GM18508 (cell line): Measurements from ENCODE around the gene ACTN3.
"Not testable (repeated sequence)": the region's sequence is repeated elsewhere in the genome, so short reads cannot be mapped to it uniquely, and the experiment has no call there.

ENCODE experiments used
- ATAC-seq: cut with Tn5 transposase; IDR thresholded peaks from one replicate; pipeline ENCODE4 v1.9.1; 2021; ENCODE audit warnings: moderate number of reproducible peaks; ENCODE audit not compliant: insufficient read depth, unreplicated experiment

Gene ACTN3

DNA sequence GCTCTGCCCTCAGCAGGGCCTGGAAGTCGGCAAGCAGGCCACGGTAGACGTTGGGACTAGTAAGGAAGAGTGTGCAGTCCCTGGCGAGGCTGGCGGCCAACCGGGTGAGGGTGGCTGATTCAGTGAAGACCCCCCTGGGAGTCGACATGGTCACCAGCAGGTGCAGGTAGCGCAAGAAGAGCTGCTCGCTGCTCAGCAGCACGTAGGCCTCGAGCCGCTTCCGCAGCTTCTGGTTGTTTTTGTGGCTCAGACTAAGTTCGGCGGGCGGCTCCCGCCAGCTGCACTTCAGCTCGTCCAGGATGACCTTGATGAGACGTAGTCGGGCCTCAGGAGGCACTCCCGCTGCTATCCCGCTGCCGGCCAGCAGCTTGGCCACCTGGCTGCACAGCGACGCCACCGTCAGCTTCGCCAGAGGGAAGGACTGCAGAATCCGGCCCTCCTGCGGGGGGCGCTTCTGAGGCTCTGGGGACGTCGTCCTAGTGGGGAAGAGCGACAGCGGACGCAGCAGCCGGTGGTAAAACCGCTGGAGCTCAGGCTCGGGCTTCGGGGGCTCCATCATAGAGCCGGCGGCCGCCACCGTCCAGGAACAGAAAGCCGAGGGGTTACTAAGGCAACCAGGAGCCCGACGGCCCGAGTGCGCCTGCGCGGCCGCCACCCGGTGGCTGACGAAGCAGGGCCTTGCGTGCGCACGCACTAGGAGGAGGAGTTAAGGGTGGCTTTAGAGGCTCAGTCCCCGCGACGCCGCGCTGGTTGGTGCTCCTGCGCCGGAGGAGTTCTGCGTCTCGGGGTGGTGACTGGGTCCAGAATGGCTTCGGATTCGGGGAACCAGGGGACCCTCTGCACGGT lies 46.0 kb downstream of the ACTN3 start, which contains the start of the genes CCDC87 and CCS:
Gene CCDC87 (minus strand): TSS at position 607 of the 846 bp plus-strand sequence. CDS start 48 bp downstream, at position 559.
Gene CCS (plus strand): TSS at position 729 of the 846 bp plus-strand sequence. CDS start 77 bp downstream, at position 806.
- peak; percentile 45 for ATAC-seq

- ATAC-seq: peak; percentile 25
These were observed 46.6 kb downstream of the ACTN3 start for GRCh38 chr11:66593303-66593635.

DNA sequence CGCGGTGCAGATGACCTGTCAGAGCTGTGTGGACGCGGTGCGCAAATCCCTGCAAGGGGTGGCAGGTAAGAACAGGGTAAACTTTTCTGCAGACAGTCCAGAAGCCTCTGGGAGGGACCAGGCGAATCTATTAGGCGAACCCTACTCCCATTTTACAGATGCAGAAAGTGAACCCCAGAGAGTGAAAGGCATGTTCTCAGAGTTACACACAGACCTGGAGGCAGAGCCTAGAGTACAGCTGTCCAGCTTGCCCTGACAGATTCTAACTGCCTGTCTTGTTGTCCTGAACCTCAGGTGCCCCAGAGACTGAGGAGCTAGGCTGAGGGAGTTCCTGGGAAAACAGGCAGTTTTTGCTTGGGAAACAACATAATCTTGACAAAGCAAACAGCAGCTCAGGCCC lies 46.9 kb downstream of the ACTN3 start:
- no peak for ATAC-seq

GRCh38 chr11:66595245-66595904 lies 48.7 kb downstream of the ACTN3 start:
- no peak for ATAC-seq

DNA sequence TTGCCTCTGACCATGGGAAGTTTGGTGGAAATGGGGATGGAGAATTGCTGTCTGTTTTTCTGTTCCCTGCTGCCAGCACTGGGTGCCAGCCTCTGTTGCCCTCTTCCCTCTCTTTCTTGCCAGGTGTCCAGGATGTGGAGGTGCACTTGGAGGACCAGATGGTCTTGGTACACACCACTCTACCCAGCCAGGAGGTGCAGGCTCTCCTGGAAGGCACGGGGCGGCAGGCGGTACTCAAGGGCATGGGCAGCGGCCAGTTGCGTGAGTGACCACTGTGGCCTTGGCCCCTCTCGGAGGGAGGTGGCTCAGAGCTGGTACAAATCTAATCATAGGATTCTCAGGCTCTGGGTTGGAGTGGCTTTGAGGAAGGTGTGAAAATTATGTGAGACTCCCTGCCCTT lies 52.3 kb downstream of the ACTN3 start:
- ATAC-seq: no peak

GRCh38 chr11:66600219-66600618 lies 53.5 kb downstream of the ACTN3 start:
- no peak for ATAC-seq

GRCh38 chr11:66600631-66601233 lies 54.0 kb downstream of the ACTN3 start:
- ATAC-seq: no peak

GRCh38 chr11:66603072-66603471 lies 56.4 kb downstream of the ACTN3 start:
- no peak for ATAC-seq

DNA sequence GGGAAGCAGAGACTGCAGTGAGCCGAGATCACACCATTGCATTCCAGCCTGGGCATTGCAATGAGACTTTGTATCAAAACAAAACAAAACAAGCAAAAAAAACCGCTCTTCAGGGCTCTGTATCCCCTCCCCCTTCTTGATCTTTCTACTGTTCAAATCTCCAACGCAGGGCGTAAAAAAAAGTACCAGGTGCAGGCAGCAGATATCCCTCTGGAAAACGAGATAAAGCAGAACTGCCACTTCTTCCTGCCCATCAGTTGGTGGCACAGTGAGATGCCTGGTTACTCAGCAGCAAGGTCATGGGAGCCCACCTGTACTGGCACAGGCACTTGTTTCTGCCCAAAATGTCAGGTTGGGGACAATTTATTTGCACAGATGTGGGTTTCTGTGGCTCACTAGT lies 57.5 kb downstream of the ACTN3 start:
- ATAC-seq: no peak

DNA sequence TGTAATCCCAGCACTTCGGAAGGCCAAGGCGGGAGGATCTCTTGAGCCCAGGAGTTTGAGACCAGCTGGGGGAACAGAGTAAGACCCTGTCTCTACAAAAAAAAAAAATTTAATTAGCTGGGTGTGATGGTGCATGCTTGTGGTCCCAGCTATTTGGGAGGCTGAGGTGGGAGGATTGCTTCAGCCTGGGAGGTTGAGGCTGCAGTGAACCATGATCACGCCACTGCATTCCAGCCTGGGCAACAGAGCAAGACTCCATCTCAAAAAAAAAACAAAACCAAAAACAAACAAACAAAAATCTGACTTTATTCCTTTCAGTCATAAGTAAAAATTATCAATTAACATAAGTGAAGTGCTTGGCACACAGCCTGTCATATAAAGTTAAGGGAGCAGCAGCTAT lies 59.9 kb downstream of the ACTN3 start:
- not testable (repeated sequence) for ATAC-seq

DNA sequence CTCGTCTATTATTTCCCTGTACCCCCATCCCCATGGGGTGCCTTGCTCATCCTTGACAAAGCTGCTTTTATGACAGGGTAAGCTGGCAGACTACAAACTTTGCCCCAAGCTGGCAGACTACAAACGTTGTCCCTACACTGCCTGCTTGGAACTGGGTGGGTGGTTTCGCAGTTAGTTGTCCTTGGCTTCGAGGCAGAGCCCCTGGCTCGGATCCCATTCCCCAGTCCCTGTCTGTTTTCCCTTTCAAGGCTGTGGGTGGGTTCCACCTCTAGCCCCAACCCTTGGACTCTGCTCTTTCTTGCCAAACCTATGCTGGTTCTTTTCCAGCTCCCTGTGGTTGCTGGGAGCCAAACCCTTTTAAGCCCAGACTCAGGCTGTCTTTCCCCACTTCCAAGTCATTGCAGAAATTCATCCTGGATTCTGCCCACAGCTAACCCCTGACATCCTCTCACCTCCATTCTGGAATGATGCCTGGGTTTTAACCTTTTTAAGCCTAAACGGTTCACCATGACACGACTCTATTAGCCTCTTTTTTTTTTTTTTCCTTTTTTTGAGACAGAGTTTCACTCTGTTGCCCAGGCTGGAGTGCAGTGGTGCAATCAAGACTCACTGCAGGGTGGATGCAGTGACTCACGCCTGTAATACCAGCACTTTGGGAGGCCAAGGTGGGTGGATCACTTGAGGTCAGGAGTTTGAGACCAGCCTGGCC lies 60.6 kb downstream of the ACTN3 start:
- ATAC-seq: no peak

DNA sequence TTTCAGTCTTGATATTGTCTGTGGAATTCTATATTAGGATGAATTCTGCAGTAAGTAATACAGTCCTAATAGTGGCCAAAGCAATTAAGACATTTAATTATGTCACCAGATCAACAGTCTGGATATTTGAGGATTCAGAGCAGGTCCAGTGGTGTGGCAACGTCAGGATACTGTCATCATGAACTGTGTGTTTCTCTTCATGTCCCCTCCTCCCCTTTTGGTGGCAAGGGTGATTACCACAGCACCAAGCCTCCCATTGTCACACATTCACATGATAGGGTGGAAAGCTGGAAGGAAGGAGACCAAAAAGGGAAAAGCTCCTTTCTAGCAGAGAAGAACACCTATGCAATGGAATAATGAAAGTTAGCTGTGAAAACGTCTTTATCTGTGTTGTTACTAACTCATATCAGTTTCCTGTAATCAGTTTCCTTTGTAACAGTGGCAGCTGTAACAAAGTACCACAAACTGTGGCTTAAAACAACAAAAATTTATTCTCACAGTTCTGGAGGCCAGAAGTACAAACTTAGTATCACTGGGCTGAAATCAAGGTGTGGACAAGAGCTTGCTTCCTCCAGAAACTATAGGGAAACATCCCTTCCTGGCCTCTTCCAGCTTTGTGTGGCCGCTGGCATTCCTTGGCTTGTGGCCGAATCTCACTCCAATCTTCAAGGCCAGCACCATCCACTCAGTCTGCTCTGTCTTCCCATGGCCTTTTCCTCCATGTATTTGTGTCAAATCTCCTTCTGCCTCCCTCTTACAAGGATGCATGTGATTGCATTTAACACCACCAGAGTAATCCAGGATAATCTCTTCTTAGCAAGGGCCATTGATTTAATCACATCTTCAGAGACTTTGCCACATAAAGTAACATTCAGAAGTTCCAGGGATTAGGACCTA lies 63.3 kb downstream of the ACTN3 start:
- no peak for ATAC-seq

DNA sequence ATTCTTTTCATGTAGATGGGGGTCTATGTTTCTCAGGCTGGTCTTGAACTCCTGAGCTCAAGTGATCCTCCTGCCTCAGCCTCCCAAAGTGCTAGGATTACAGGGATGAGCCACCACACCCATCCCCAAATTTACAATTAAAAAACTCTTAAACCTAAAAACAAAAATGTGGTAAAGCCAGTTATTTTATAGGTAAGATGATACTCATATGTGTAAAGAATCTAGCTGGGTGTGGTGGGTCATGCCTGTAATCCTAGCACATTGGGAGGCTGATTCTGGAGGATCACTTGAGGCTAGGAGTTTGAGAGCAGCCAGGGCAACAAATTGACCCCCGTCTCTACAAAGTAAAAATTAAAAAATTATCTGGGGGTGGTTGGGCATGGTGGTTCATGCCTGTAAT lies 65.8 kb downstream of the ACTN3 start:
- no peak for ATAC-seq
